Renal cortical epithelial cell (primary cell): ENCODE results near the gene PHC2. TPM values are rescaled to one million over a fixed set of nuclear protein-coding genes. Genes with fewer than 3 reads are reported as not detected.

ENCODE experiments used
- DNase-seq: peaks from one replicate; pipeline ENCODE4 v3.0.0-alpha.2; 2011; ENCODE audit warnings: low read depth
- total RNA-seq: library from RNA; depleted of rRNA; stranded (reverse); fragments of >200 nt; gene quantifications from 2 replicates; pipeline ENCODE4 v1.2.3, GENCODE V29; 2014

The PHC2 gene
- total RNA-seq, 1 donor from 2014 or later = 187 TPM

GRCh38 chr1:33350611-33351280, 80.1 kb downstream of the PHC2 start:
- no peak for DNase-seq

GRCh38 chr1:33349778-33350610, 80.9 kb downstream of the PHC2 start:
- DNase-seq = peak; percentile 52

GRCh38 chr1:33349081-33349759, 81.7 kb downstream of the PHC2 start:
- no peak for DNase-seq

- no peak for DNase-seq
Measured at GRCh38 chr1:33348676-33349080, 82.2 kb downstream of the PHC2 start.

- peak; percentile 66 for DNase-seq
Measured at GRCh38 chr1:33348194-33348593, 82.7 kb downstream of the PHC2 start.

GRCh38 chr1:33347650-33347992, 83.3 kb downstream of the PHC2 start:
- no peak for DNase-seq

GRCh38 chr1:33346927-33347649, 83.8 kb downstream of the PHC2 start:
- DNase-seq = peak; percentile 91

- DNase-seq = peak; percentile 64
Measured at GRCh38 chr1:33346533-33346926, 84.4 kb downstream of the PHC2 start.

- no peak for DNase-seq
Measured at GRCh38 chr1:33344896-33345560, 85.9 kb downstream of the PHC2 start.

- no peak for DNase-seq
Measured at GRCh38 chr1:33343539-33343938, 87.4 kb downstream of the PHC2 start.

GRCh38 chr1:33342041-33342723, 88.7 kb downstream of the PHC2 start:
- DNase-seq = peak; percentile 99

- DNase-seq = peak; percentile 59
Measured at GRCh38 chr1:33341190-33341589, 89.7 kb downstream of the PHC2 start.

- DNase-seq = no peak
Measured at GRCh38 chr1:33339413-33339812, 91.5 kb downstream of the PHC2 start.

GRCh38 chr1:33338440-33339211, 92.3 kb downstream of the PHC2 start:
- DNase-seq = peak; percentile 96

- peak; percentile 59 for DNase-seq
Measured at GRCh38 chr1:33338048-33338439, 92.9 kb downstream of the PHC2 start.

GRCh38 chr1:33337441-33337840, 93.5 kb downstream of the PHC2 start:
- DNase-seq = no peak

- no peak for DNase-seq
Measured at GRCh38 chr1:33336580-33336979, 94.3 kb downstream of the PHC2 start.

- DNase-seq = no peak
Measured at GRCh38 chr1:33335020-33335419, 95.9 kb downstream of the PHC2 start.

GRCh38 chr1:33334081-33334552, 96.8 kb downstream of the PHC2 start:
- no peak for DNase-seq

GRCh38 chr1:33332881-33333280, 98.0 kb downstream of the PHC2 start:
- no peak for DNase-seq
